ENCODE data around the gene ASPRV1.
A peak's percentile ranks its signal among the peaks of the same experiment; 100 is the strongest.

Gene ASPRV1

DNA sequence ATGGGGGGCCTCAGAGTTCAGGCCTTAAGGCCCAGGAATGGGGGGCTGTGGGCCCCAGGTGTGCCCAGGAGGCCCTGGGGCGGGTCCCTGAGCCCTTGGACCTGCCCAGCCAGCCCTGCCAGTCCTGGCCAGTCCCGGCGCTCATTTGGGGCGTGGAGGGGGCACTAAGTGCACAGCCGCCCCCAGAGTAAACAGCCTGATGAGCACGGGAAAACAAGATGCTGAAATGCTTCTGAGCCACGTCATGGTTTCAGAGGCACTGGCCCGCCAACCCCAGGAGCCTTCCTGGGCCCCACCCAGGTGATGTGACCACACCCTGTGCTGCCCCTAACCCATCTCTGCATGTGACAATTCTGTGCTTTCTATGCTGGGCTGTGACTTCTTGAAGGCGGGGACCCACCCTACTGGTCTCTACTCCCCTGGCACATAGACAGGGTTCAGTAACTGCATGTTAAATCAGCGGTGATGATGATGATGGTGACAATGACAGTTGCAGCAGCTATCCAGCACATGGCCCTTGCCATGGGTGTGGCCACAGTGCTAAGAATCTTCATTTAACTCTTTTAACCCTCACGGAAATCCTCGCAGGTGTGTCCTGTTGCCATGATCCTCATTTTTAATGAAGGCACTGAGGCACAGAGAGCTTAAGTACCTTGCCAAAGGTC lies 28.1 kb upstream of the ASPRV1 start:
- no peak overlapping the region; the same call in 1 of the 2 replicates for H3K4me2 ChIP-seq

DNA sequence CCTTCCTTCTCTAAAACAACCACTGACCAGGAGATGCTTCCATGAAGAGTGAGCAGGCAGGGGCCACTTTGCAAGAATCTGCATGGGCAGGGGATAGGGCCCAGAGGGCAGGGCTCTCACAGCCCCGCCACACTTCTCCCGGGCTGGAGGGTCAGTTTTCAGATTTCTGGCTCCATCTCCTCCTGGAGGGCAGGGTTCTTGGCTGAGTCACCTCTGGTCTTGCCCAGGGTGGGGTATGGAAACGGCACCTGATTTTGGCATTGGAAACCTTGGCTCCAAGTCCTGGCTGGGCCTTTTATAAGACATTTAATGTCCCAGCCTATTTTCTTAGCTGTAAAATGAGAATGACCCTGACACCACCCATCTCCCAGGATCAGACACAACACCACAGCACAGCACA lies 27.6 kb upstream of the ASPRV1 start:
- Histone ChIP-seq H3K9ac (no peak overlapping the region), H4K20me1 (no peaks in the 10 kb centered on the region), H3K4me2 (no peak overlapping the region), H3K9me3 (no peaks in the 10 kb centered on the region), H3K27me3 (no peaks in the 10 kb centered on the region), H3K36me3 (peaks cover 40% of the 10 kb centered on the region), H3K27ac (no peak overlapping the region), H3K4me1 (no peaks in the 10 kb centered on the region), H3K4me3 (no peak overlapping the region)
- no peak for TF ChIP-seq Cebpa-rat (IDR thresholded peaks at IDR 0.05)

More for the DNA sequence above, 28.1 kb upstream of the ASPRV1 start:
- no peak for TF ChIP-seq Cebpa-rat (IDR thresholded peaks at IDR 0.05)
- Histone ChIP-seq H3K36me3 (peaks cover 45% of the 10 kb centered on the region), H3K9me3 (no peaks in the 10 kb centered on the region), H4K20me1 (no peaks in the 10 kb centered on the region), H3K4me3 (no peak overlapping the region), H3K9ac (no peak overlapping the region), H3K4me1 (no peaks in the 10 kb centered on the region), H3K27me3 (no peaks in the 10 kb centered on the region), H3K27ac (no peak overlapping the region)

DNA sequence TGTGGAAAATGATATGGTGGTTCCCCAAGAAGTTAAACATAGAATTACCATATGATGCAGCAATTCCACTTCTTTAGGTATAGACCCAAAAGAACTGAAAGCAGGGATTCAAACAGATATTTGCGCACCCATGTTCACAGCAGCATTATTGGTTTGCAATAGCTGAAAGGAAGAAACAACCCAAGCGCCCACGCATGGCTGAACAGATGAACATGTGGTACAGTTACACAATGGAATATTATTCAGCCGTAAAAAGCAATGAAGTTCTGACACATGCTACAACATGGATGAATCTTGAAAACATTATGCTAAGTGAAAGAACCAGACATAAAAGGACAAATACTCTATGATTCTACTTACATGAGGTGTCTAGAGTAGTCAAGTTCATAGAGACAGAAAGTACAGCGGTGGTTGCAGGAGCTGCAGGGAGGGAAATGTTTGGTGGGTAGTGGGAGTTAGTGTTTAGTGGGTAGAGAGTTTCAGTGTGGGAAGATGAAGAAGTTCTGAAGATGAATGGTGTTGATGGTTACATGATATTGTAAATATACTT lies 26.7 kb upstream of the ASPRV1 start:
- H3K27me3 ChIP-seq: no peaks in the 10 kb centered on the region

DNA sequence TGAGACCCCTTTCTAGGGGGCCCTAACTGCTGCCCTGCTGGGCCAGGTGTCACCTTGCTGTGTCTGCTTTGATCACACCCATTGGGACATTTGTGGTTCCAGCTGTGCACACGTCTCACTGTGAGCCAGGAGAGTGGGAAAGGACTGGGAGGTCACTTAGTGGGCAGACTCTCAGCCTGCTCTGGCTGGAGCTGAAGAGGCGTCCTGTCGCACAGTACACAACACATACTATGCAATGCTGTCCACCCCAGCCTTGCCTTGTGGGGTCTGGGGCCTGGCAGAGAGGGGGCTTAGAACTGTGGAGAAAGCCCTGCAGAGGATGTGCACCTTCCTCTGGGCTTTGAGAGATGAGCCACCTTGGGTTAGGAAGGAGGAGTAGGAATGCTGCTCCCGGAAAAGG lies 25.3 kb upstream of the ASPRV1 start:
- Histone ChIP-seq H3K4me1 (no peaks in the 10 kb centered on the region), H4K20me1 (no peaks in the 10 kb centered on the region), H3K27ac (no peak overlapping the region), H3K9me3 (no peaks in the 10 kb centered on the region), H3K9ac (no peak overlapping the region), H3K4me2 (no peak overlapping the region), H3K27me3 (no peaks in the 10 kb centered on the region), H3K4me3 (no peak overlapping the region), H3K36me3 (peaks cover 22% of the 10 kb centered on the region; the same call in 1 of the 2 replicates)
- no peak for TF ChIP-seq Cebpa-rat (IDR thresholded peaks at IDR 0.05)

More for the DNA sequence above, 26.7 kb upstream of the ASPRV1 start:
- no peak overlapping the region for H3K4me3 ChIP-seq
- no peak for TF ChIP-seq Cebpa-rat (IDR thresholded peaks at IDR 0.05)
- H3K9me3 ChIP-seq: no peaks in the 10 kb centered on the region
- H3K4me2 ChIP-seq: no peak overlapping the region
- peaks cover 31% of the 10 kb centered on the region; the same call in 1 of the 2 replicates for H3K36me3 ChIP-seq
- H3K9ac ChIP-seq: no peak overlapping the region
- no peaks in the 10 kb centered on the region for H4K20me1 ChIP-seq
- H3K27ac ChIP-seq: no peak overlapping the region
- no peaks in the 10 kb centered on the region for H3K4me1 ChIP-seq

DNA sequence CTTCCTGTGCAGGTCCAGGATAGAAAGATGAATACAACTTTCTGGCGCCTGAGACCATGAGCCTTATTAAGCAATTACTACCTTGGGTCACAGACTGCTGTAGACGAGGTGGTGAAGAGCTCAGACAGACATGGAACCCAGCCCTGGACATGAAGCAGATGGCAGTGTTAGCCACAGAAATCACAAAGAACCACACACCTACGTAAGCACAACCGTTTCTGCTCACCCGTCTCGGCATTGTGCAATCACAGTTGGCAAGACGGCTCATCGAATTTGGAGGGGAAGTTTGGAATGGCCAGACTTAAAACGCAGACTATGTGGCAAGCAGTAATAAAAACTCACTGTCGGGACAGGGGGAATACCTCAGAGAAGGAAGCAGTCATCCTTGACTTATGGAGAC lies 24.3 kb upstream of the ASPRV1 start:
- TF ChIP-seq Cebpa-rat (IDR thresholded peaks at IDR 0.05): peak; percentile 43; the same call in 1 of the 2 replicates
- Histone ChIP-seq H3K36me3 (peaks cover 17% of the 10 kb centered on the region; the same call in 1 of the 2 replicates), H3K4me1 (no peaks in the 10 kb centered on the region), H3K27ac (no peak overlapping the region), H3K9ac (no peak overlapping the region), H3K4me2 (no peak overlapping the region), H4K20me1 (no peaks in the 10 kb centered on the region), H3K27me3 (no peaks in the 10 kb centered on the region), H3K9me3 (no peaks in the 10 kb centered on the region), H3K4me3 (no peak overlapping the region)

DNA sequence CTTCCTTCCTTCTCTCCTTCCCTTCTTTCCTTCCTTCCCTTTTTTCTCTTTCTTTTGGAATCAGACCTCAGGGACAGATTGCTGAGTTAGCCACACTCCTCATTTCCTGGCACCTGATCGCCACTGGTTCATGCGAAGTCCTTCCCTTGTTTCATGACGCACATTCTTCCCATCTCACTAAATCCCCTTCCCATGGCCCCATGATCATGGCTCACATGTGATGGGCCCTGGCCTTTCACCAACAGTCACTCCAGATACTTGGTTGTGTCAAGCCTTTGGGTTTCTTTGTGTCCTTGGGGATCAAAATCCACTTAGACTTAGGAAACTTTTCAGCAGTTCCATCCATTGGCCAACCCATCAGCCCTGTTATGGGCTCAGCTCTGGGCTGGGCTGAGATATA lies 23.8 kb upstream of the ASPRV1 start:
- H3K36me3 ChIP-seq: peaks cover 13% of the 10 kb centered on the region; the same call in 1 of the 2 replicates
- H3K9ac ChIP-seq: no peak overlapping the region
- no peak overlapping the region for H3K4me3 ChIP-seq
- no peak overlapping the region for H3K27ac ChIP-seq
- no peaks in the 10 kb centered on the region for H3K27me3 ChIP-seq
- no peak for TF ChIP-seq Cebpa-rat (IDR thresholded peaks at IDR 0.05)
- H3K4me1 ChIP-seq: no peaks in the 10 kb centered on the region
- H3K9me3 ChIP-seq: no peaks in the 10 kb centered on the region
- H3K4me2 ChIP-seq: no peak overlapping the region
- H4K20me1 ChIP-seq: no peaks in the 10 kb centered on the region

DNA sequence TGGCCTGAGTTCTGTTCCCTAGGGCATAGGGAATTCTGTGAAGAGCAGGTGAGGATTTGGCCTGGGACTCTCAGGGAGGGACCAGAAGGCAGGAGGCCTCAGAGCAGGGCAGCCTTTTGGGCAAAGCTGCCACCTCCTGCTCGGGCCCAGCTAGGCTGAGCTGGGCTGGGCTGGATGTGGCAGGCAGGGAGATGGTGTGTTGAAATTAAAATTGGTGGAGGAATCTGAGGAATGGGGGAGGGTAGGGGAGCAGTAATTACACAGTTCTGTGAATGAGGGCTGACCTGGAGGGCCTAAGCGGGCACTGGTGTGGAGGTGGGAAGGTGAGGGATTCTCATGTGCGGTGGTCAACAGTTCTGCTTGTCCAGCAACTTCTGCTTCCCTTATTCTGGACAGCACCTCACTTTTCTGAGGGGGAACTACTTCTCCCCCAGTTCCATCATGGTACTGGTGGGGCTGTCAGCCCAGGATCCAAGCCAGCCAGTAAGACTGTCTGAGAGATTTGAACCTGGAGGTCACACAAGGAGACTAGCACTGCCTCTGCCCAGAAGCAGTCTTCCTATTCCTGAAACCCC lies 22.0 kb upstream of the ASPRV1 start:
- H3K9ac ChIP-seq: no peak overlapping the region
- TF ChIP-seq Cebpa-rat (IDR thresholded peaks at IDR 0.05): no peak
- no peak overlapping the region for H3K4me2 ChIP-seq
- no peak overlapping the region for H3K4me3 ChIP-seq
- no peaks in the 10 kb centered on the region for H3K4me1 ChIP-seq
- no peaks in the 10 kb centered on the region for H3K27me3 ChIP-seq
- no peaks in the 10 kb centered on the region for H4K20me1 ChIP-seq
- no peaks in the 10 kb centered on the region for H3K9me3 ChIP-seq
- no peak overlapping the region for H3K27ac ChIP-seq
- H3K36me3 ChIP-seq: 0 out of 2 replicates have a peak, but pooled peaks cover 9% of the 10 kb centered on the region

DNA sequence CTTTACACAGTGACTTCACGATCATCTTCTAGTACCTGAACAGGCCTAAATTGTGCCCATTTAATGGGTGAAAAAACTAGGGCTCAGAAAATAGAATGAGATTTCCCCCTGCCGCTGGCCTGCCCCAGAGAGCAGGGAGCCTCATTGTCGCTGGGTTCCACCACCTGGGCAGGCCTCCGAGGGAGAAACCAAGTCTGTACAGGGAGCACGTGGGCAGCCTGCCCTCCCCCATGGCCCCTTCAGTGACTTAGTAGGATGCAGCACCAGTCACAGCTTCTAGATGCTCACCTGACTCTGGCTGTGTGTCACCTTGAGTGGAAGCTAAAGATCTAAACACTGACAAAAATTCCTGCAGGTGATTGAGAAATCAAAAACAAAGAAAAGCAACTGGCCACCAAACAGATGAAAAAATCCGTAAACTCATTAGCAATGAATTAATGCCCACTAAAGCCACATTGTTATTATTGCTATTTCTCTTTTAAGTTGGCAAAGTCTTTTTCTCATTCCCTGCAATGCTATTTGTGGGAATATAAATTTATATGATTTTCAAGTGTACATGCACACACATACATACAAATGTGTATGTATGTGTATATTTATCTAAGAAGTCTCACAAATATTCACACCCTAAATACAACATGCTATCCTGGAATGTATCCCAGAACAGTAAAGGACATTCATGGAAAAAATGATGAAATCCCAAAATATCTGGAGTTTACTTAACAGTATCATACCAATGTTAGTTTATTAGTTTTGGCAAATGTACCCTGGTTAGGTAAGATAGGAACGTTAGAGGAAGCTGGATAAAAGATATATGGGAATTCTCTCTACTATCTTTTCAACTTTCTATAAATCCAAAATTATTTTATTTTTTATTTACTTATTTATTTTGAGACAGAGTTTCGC lies 18.7 kb upstream of the ASPRV1 start:
- Histone ChIP-seq H3K4me3 (no peak overlapping the region), H3K27me3 (no peaks in the 10 kb centered on the region), H4K20me1 (no peaks in the 10 kb centered on the region), H3K9ac (no peak overlapping the region), H3K36me3 (no peaks in the 10 kb centered on the region), H3K4me2 (no peak overlapping the region), H3K9me3 (no peaks in the 10 kb centered on the region), H3K4me1 (no peaks in the 10 kb centered on the region), H3K27ac (no peak overlapping the region)
- no peak for TF ChIP-seq Cebpa-rat (IDR thresholded peaks at IDR 0.05)

DNA sequence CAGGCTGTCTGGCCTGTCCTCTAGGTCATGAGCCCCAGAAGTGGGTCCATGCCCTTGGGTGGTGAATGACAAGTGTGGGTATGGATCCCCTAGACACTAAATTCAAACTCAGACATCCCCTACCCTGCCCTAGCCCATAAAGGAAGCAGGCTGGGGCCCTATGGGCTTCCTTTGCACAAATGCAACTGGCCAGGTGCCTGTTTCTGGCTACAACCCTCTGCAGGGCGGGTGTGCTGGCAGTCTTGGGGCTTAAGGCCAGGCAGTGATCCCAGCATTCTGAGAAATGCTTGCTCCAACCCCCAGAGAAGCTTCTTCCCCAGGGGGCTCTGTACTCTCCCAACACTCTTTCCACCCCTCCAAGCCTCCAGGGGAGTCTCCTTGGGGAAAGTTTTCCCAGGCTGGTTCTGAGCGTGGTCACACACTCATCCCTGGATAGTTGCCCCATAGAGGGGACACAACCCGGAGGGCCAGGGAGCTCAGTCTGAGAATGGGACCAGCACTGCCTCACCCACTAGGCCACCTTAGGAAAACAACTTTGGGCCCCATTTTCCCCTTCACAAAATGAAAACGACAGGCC lies 16.6 kb upstream of the ASPRV1 start:
- Histone ChIP-seq H3K4me2 (no peak overlapping the region), H3K27me3 (no peaks in the 10 kb centered on the region), H3K9me3 (no peaks in the 10 kb centered on the region), H3K27ac (no peak overlapping the region), H4K20me1 (no peaks in the 10 kb centered on the region), H3K36me3 (no peaks in the 10 kb centered on the region), H3K9ac (no peak overlapping the region), H3K4me3 (no peak overlapping the region), H3K4me1 (no peaks in the 10 kb centered on the region)
- no peak for TF ChIP-seq Cebpa-rat (IDR thresholded peaks at IDR 0.05)

Measured in BLaER1 (cell line).